ENCODE results near the gene SSR2.
"Not testable (repeated sequence)": the region's sequence is repeated elsewhere in the genome, so short reads cannot be mapped to it uniquely, and the experiment has no call there.

Gene SSR2

GRCh38 chr1:156051011-156051725, 30.4 kb upstream of the SSR2 start:
- Histone ChIP-seq H3K4me3 (ENCODE audit: low read depth, low read length) (no peak overlapping the region), H3K27ac (no peak overlapping the region), H3K27me3 (replicated peaks) (no peaks in the 10 kb centered on the region), H3K36me3 (replicated peaks) (peaks cover 17% of the 10 kb centered on the region)
- TF ChIP-seq, protein P1, sequence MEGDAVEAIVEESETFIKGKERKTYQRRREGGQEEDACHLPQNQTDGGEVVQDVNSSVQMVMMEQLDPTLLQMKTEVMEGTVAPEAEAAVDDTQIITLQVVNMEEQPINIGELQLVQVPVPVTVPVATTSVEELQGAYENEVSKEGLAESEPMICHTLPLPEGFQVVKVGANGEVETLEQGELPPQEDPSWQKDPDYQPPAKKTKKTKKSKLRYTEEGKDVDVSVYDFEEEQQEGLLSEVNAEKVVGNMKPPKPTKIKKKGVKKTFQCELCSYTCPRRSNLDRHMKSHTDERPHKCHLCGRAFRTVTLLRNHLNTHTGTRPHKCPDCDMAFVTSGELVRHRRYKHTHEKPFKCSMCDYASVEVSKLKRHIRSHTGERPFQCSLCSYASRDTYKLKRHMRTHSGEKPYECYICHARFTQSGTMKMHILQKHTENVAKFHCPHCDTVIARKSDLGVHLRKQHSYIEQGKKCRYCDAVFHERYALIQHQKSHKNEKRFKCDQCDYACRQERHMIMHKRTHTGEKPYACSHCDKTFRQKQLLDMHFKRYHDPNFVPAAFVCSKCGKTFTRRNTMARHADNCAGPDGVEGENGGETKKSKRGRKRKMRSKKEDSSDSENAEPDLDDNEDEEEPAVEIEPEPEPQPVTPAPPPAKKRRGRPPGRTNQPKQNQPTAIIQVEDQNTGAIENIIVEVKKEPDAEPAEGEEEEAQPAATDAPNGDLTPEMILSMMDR (IDR thresholded peaks at IDR 0.05; ENCODE audit: low read depth, low read length, missing control alignments) = no peak
- in situ Hi-C loops (cut with HindIII; ENCODE audit: low pct_ligation_motif_present, low sequenced_read_pairs) = no loop called here
- DNase-seq = no peak

- in situ Hi-C loops (cut with HindIII; ENCODE audit: low pct_ligation_motif_present, low sequenced_read_pairs) = no loop called here
- H3K36me3 ChIP-seq (replicated peaks) = peaks cover 17% of the 10 kb centered on the region
- TF ChIP-seq, protein P1 (IDR thresholded peaks at IDR 0.05; ENCODE audit: low read depth, low read length, missing control alignments) = no peak
- no peak for DNase-seq
- H3K27ac ChIP-seq = no peak overlapping the region
- H3K4me3 ChIP-seq (ENCODE audit: low read depth, low read length) = no peak overlapping the region
- no peaks in the 10 kb centered on the region for H3K27me3 ChIP-seq (replicated peaks)
Observed at GRCh38 chr1:156050376-156050775, 29.6 kb upstream of the SSR2 start.

GRCh38 chr1:156048663-156049258, 28.0 kb upstream of the SSR2 start:
- H3K4me3 ChIP-seq (ENCODE audit: low read depth, low read length) = no peak overlapping the region
- H3K36me3 ChIP-seq (replicated peaks) = peaks cover 17% of the 10 kb centered on the region
- no peaks in the 10 kb centered on the region for H3K27me3 ChIP-seq (replicated peaks)
- TF ChIP-seq, protein P1 (IDR thresholded peaks at IDR 0.05; ENCODE audit: low read depth, low read length, missing control alignments) = no peak
- in situ Hi-C loops (cut with HindIII; ENCODE audit: low pct_ligation_motif_present, low sequenced_read_pairs) = no loop called here
- no peak for DNase-seq
- no peak overlapping the region for H3K27ac ChIP-seq

GRCh38 chr1:156045076-156045475, 24.3 kb upstream of the SSR2 start:
- in situ Hi-C loops (cut with HindIII; ENCODE audit: low pct_ligation_motif_present, low sequenced_read_pairs) = no loop called here
- no peak overlapping the region for H3K4me3 ChIP-seq (ENCODE audit: low read depth, low read length)
- no peak overlapping the region for H3K27ac ChIP-seq
- no peaks in the 10 kb centered on the region for H3K27me3 ChIP-seq (replicated peaks)
- TF ChIP-seq, protein P1 (IDR thresholded peaks at IDR 0.05; ENCODE audit: low read depth, low read length, missing control alignments) = no peak
- peaks cover 19% of the 10 kb centered on the region for H3K36me3 ChIP-seq (replicated peaks)
- DNase-seq = no peak

- Histone ChIP-seq H3K36me3 (replicated peaks) (peaks cover 14% of the 10 kb centered on the region), H3K27me3 (replicated peaks) (no peaks in the 10 kb centered on the region), H3K4me3 (ENCODE audit: low read depth, low read length) (no peak overlapping the region), H3K27ac (no peak overlapping the region)
- no peak for DNase-seq
- in situ Hi-C loops (cut with HindIII; ENCODE audit: low pct_ligation_motif_present, low sequenced_read_pairs) = no loop called here
- TF ChIP-seq, protein P1 (IDR thresholded peaks at IDR 0.05; ENCODE audit: low read depth, low read length, missing control alignments) = no peak
Observed at GRCh38 chr1:156042828-156043227, 22.1 kb upstream of the SSR2 start.

DNA sequence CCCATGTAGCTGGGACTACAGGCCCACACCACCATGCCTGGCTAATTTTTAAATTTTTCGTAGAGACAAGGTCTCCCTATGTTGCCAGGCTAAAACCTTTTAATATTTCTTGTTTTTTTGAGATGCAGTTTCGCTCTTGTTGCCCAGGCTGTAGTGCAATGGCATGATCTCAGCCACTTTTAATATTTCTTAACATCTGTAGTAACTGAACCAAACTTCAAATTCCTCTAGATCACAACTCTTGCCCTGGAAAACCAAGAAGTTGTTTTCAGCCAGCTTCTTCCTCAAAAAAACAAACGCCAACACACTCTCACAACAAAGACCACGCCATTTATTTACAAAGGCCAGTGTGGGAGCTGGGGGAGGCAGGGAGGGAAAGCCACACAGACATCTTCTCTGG, 14.2 kb upstream of the SSR2 start:
- H3K27ac ChIP-seq; H3K4me3 ChIP-seq (ENCODE audit: low read depth, low read length); DNase-seq; in situ Hi-C loops (cut with HindIII; ENCODE audit: low pct_ligation_motif_present, low sequenced_read_pairs); H3K27me3 ChIP-seq (replicated peaks): not testable (repeated sequence)
- H3K36me3 ChIP-seq (replicated peaks) = peaks cover 19% of the 10 kb centered on the region
